ENCODE results near the gene ERH.

- no peak for TF ChIP-seq CTCF (IDR thresholded peaks at IDR 0.05)
- no peak for TF ChIP-seq POLR2A (IDR thresholded peaks at IDR 0.05)
- TF ChIP-seq POLR2AphosphoS5 (IDR thresholded peaks at IDR 0.05): no peak
Measured at GRCh38 chr14:69400154-69400553, 2.1 kb upstream of the ERH start.
